ENCODE results near the gene UBL5.
A peak's percentile ranks its signal among the peaks of the same experiment; 100 is the strongest.
"Not testable (repeated sequence)": the region's sequence is repeated elsewhere in the genome, so short reads cannot be mapped to it uniquely, and the experiment has no call there.

UBL5 gene

DNA sequence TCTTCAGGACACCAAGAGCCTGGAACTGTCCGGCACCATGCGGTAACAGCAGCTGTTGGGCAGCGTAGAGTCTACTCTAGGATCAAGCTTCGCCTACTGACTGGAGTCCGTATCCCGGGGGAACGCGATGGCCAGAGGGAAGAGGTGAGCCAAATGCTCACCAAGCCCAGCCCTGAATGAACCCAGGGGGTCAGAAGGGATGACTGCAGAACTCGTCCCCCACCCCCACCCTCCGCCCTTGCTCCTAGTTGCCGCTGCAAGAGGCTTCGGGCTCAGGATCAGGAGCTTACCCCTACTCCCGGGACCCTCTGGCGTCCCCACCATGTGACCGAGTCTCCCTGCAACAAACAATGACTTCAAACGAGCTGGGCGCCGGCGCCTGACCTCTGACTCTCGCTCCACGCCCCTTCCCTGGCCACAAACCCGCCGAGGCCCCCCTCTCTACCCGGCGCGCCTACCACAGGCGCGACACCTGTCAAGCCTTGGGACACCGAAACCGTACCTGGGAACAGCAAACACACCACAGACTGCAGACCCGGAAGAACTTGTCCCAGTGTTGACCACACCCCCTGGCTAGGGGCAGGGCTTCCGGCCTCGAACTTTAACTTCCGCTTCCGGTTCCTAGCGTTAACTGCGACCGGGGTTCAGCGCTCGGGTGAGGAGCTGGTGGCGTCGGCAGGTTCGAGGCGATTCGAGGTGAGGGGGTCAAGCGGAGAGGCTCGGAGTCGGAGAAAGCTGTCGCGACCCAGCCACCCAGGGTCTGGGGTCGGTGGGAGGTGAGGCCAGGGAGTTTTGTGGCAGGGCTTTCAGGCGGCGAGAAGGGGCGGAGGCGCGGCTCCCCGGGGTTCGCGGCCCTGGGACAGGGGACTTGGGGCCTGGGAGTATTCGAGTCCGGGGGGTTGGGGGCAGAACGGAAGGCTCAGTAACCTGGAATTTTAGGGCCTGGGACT, at the start of gene UBL5:
Gene UBL5 (plus strand): TSS at position 630 of the 950 bp plus-strand sequence. CDS start 420 bp downstream, outside the sequence.
- DNase-seq, result peak; percentile 77 to 88 (median 86)

DNA sequence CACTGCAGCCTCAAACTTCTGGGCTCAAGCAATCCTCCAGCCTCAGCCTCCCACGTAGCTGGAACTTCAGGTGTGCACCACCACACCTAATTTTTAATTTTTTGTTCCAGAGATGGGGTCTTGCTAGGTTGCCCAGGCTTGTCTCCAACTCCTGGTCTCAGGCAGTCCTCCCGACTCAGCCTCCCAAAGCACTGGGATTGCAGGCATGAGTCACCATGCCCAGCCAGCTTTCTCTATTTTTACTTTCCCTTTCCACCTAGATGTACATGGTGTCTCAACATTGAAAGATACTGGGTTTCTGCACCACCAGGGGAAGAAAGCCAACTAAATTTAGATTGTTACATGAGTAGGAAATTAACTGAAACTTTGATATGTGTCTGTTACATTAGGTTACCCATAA, 45.4 kb upstream of the UBL5 start:
- no peak for DNase-seq

GRCh38 chr19:9784163-9784496, 43.6 kb upstream of the UBL5 start:
- not testable (repeated sequence) for DNase-seq

- DNase-seq, result peak; percentile 95 to 99 (median 98)
Observed at GRCh38 chr19:9785367-9786331, 42.1 kb upstream of the UBL5 start.

DNA sequence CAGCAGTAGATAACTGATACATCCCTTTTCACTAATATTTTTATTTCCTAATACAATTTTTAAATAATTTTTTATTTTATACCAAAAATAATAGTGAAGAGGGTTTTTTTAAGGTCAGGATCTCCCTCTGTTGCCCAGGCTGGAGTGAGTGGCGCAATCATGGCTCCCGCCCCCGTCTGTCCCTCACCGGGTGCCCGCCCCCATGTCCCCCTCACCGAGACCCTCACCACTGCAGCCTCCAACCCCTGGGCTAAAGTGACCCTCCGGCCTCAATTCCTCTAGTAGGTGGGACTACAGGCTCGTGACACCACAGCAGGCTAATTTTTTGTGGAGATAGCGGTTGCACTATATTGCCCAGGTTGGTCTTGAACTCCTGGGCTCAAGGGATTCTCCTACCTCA, 41.4 kb upstream of the UBL5 start:
- no peak for DNase-seq

DNA sequence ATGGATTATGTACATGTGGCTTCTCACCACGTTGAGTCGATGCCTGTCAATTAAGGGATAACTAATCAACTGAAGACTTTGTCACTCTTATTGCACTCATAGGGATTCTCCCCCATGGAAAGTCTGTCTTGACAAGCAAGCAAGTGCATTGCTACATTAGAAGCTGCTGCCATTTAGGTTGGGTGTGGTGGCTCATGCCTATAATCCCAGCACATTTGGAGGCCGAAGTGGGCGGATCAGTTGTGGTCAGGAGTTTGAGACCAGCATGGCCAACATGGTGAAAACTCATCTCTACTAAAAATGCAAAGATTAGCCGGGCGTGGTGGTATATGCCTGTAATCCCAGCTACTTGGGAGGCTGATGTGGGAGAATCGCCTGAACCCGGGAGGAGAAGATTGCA, 40.9 kb upstream of the UBL5 start:
- DNase-seq, result no peak

DNA sequence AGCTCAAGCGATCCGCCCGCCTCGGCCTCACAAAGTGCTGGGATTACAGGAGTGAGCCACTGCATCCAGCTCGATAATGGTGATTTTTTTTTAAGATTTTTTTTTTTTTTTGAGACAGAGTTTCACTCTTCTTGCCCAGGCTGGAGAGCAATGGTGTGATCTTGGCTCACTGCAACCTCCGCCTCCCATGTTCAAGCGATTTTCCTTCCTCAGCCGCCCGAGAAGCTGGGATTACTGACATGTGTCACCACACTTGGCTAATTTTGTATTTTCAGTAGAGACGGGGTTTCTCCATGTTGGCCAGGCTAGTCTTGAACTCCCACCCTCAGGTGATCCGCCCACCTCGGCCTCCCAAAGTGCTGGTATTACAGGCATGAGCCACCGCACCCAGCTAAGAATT, 39.1 kb upstream of the UBL5 start:
- not testable (repeated sequence) for DNase-seq

- no peak for DNase-seq
Observed at GRCh38 chr19:9789066-9789465, 38.7 kb upstream of the UBL5 start.

GRCh38 chr19:9789579-9789978, 38.1 kb upstream of the UBL5 start:
- not testable (repeated sequence) for DNase-seq

DNA sequence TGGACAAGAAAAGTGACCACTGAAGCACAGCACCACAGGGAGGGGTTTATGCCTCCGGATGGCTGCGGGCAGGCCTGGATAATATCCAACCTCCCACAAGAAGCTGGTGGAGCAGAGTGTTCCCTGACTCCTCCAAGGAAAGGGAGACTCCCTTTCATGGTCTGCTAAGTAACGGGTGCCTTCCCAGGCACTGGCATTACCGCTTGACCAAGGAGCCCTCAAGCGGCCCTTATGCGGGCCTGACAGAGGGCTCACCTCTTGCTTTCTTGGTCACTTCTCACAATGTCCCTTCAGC, 36.7 kb upstream of the UBL5 start:
- DNase-seq, result not testable (repeated sequence)

GRCh38 chr19:9791552-9792205, 36.0 kb upstream of the UBL5 start:
- DNase-seq, result peak; percentile 93 to 100 (median 97)

- peak; percentile 93 to 99 (median 98) for DNase-seq
Observed at GRCh38 chr19:9792206-9793070, 35.3 kb upstream of the UBL5 start.

- peak in 3 of 6 experiments; percentile 42 to 69 (median 69) for DNase-seq
Observed at GRCh38 chr19:9793071-9793591, 34.6 kb upstream of the UBL5 start.

- peak; percentile 66 to 89 (median 84) for DNase-seq
Observed at GRCh38 chr19:9796113-9796773, 31.5 kb upstream of the UBL5 start.

DNA sequence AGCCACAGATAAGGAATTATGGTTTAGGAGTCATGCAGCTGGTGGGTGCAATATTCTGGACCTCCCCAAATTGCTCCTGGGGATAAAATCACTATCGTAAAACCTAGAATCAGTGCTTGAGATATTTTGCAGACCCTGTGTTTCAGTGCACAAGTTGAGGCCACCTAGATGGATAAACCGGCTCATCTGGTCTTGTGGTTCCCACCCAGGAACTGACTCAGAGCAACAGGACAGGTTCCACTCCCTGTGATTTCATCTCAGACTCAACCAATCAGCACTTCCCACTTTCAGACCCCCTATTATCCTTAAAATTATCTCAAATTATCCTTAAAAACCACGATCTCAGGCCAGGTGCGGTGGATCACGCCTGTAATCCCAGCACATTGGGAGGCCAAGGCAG, 29.8 kb upstream of the UBL5 start:
- DNase-seq, result no peak

DNA sequence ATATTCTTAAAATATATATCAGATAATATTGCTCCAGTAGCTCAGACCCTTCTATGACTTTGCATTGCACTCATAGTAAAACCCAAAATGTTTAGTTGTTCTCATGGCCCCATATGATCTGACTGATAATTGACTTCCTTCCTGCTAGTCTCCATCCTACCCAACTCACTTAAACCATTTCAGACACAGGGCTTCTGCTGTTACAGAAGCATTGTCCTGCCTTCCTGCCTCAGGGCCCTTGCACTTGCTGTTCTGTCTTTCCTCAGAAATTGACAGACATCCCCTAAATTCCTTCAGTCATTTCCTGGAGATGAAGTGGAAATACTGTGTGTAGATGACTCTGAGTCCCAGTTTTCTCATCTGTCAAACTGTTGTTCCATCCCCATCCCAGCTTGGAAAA, 28.6 kb upstream of the UBL5 start:
- DNase-seq, result no peak

GRCh38 chr19:9801976-9802375, 25.7 kb upstream of the UBL5 start:
- no peak for DNase-seq

GRCh38 chr19:9806803-9807202, 20.9 kb upstream of the UBL5 start:
- DNase-seq, result no peak

- DNase-seq, result peak in 5 of 6 experiments; percentile 10 to 68 (median 58)
Observed at GRCh38 chr19:9808855-9809824, 18.6 kb upstream of the UBL5 start.

GRCh38 chr19:9811139-9811538, 16.6 kb upstream of the UBL5 start:
- DNase-seq, result no peak

Measured in stimulated activated naive CD4-positive, alpha-beta T cell (primary cell).